WTC11 (cell line): ENCODE data around the gene ZNF664. TPM values are rescaled to one million over a fixed set of nuclear protein-coding genes. Genes with fewer than 3 reads are reported as not detected.

ENCODE experiments used
- CREB1 ChIP-seq: sonication (generic); formaldehyde crosslinking; IDR thresholded peaks from 2 replicates; pipeline ENCODE4 v1.8.0; 2023; ENCODE audit warnings: mild to moderate bottlenecking, missing genetic modification reagents
- E2F4 ChIP-seq: sonication (generic); formaldehyde crosslinking; IDR thresholded peaks from 2 replicates; pipeline ENCODE4 v1.8.1; 2022; ENCODE audit warnings: low read depth, mild to moderate bottlenecking, moderate library complexity, missing genetic modification reagents, borderline replicate concordance
- ETV6 ChIP-seq: sonication (generic); formaldehyde crosslinking; IDR thresholded peaks from 2 replicates; pipeline ENCODE4 v1.8.1; 2022; ENCODE audit warnings: mild to moderate bottlenecking, missing genetic modification reagents
- FOXP1 ChIP-seq: sonication (generic); formaldehyde crosslinking; IDR thresholded peaks from 2 replicates; pipeline ENCODE4 v1.8.0; 2022; ENCODE audit warnings: missing genetic modification reagents, mild to moderate bottlenecking, moderate library complexity, borderline replicate concordance
- GRHL2 ChIP-seq: fragments of 250-450 bp; sonication (Bioruptor Pico); IDR thresholded peaks from 2 replicates; pipeline ENCODE4 v1.8.0; 2022; ENCODE audit warnings: mild to moderate bottlenecking, moderate library complexity; ENCODE audit not compliant: insufficient replicate concordance, severe bottlenecking
- GTF2I ChIP-seq: fragments of 250-450 bp; sonication (Bioruptor Pico); conservative IDR thresholded peaks from 2 replicates; pipeline ENCODE4 v1.4.0; 2021; ENCODE audit warnings: mild to moderate bottlenecking
- JUN ChIP-seq: sonication (generic); formaldehyde crosslinking; IDR thresholded peaks from 2 replicates; pipeline ENCODE4 v1.8.0; 2023; ENCODE audit warnings: mild to moderate bottlenecking, missing genetic modification reagents
- MLX ChIP-seq: sonication (generic); formaldehyde crosslinking; IDR thresholded peaks from 2 replicates; pipeline ENCODE4 v1.8.1; 2023; ENCODE audit warnings: mild to moderate bottlenecking, missing genetic modification reagents, moderate library complexity
- MXD4 ChIP-seq: fragments of 250-450 bp; sonication (Bioruptor Pico); IDR thresholded peaks from 2 replicates; pipeline ENCODE4 v1.8.0; 2021; ENCODE audit warnings: mild to moderate bottlenecking, moderate library complexity, borderline replicate concordance
- MYBL2 ChIP-seq: sonication (generic); formaldehyde crosslinking; IDR thresholded peaks from 2 replicates; pipeline ENCODE4 v1.8.1; 2023; ENCODE audit warnings: mild to moderate bottlenecking, moderate library complexity, missing genetic modification reagents
- NFE2L1 ChIP-seq: sonication (generic); formaldehyde crosslinking; IDR thresholded peaks from 2 replicates; pipeline ENCODE4 v1.8.1; 2023; ENCODE audit warnings: missing genetic modification reagents
- OVOL2 ChIP-seq: fragments of 250-450 bp; sonication (Bioruptor Pico); IDR thresholded peaks from 2 replicates; pipeline ENCODE4 v1.9.0; 2021; ENCODE audit warnings: mild to moderate bottlenecking, borderline replicate concordance
- SMAD3 ChIP-seq: sonication (generic); formaldehyde crosslinking; IDR thresholded peaks from 2 replicates; pipeline ENCODE4 v1.8.0; 2022; ENCODE audit warnings: missing genetic modification reagents, mild to moderate bottlenecking, borderline replicate concordance
- SP1 ChIP-seq: sonication (generic); formaldehyde crosslinking; conservative IDR thresholded peaks from 2 replicates; pipeline ENCODE4 v1.8.1; 2022; ENCODE audit warnings: missing genetic modification reagents
- TP53 ChIP-seq: sonication (generic); formaldehyde crosslinking; IDR thresholded peaks from 2 replicates; pipeline ENCODE4 v1.8.1; 2023; ENCODE audit warnings: mild to moderate bottlenecking, missing genetic modification reagents
- ZNF121 ChIP-seq: sonication (generic); formaldehyde crosslinking; IDR thresholded peaks from 2 replicates; pipeline ENCODE4 v1.8.0; 2023; ENCODE audit warnings: missing genetic modification reagents
- ZNF281 ChIP-seq: sonication (generic); formaldehyde crosslinking; IDR thresholded peaks from 2 replicates; pipeline ENCODE4 v1.8.0; 2023; ENCODE audit warnings: mild to moderate bottlenecking, missing genetic modification reagents
- ZNF317 ChIP-seq: sonication (generic); formaldehyde crosslinking; IDR thresholded peaks from 2 replicates; pipeline ENCODE4 v1.8.1; 2023; ENCODE audit warnings: low read depth, mild to moderate bottlenecking, moderate library complexity, missing genetic modification reagents, borderline replicate concordance
- ZNF396 ChIP-seq: fragments of 250-450 bp; sonication (Bioruptor Pico); IDR thresholded peaks from 2 replicates; pipeline ENCODE4 v1.8.0; 2021; ENCODE audit warnings: mild to moderate bottlenecking, moderate library complexity, borderline replicate concordance
- ZNF532 ChIP-seq: fragments of 250-450 bp; sonication (Bioruptor Pico); IDR thresholded peaks from 2 replicates; pipeline ENCODE4 v1.9.0; 2021; ENCODE audit warnings: mild to moderate bottlenecking, borderline replicate concordance
- ZNF671 ChIP-seq: fragments of 250-450 bp; sonication (Bioruptor Pico); IDR thresholded peaks from 2 replicates; pipeline ENCODE4 v1.8.0; 2021; ENCODE audit warnings: mild to moderate bottlenecking
- total RNA-seq: library from RNA; stranded (reverse); gene quantifications from 3 replicates; pipeline ENCODE4 v1.2.3, GENCODE V29; 2021
- TF ChIP-seq, protein P1 (sequence below): sonication (generic); formaldehyde crosslinking; conservative IDR thresholded peaks from 2 replicates; pipeline ENCODE4 v1.8.1; 2022; ENCODE audit warnings: mild to moderate bottlenecking, missing genetic modification reagents
- TF ChIP-seq, protein P2 (sequence below): sonication (generic); formaldehyde crosslinking; conservative IDR thresholded peaks from 2 replicates; pipeline ENCODE4 v1.8.1; 2023; ENCODE audit warnings: mild to moderate bottlenecking, low read depth, missing genetic modification reagents, moderate library complexity
- TF ChIP-seq, protein P3 (sequence below): sonication (generic); formaldehyde crosslinking; IDR thresholded peaks from 2 replicates; pipeline ENCODE4 v1.8.1; 2023; ENCODE audit warnings: mild to moderate bottlenecking, missing genetic modification reagents

The ZNF664 gene
- total RNA-seq, 1 experiment from 2014 or later: 61.7 TPM

GRCh38 chr12:123971770-123972456 is 1.1 kb upstream of the ZNF664 start (continued):
- TF ChIP-seq MYBL2 (no peak), ZNF281 (CRISPR knock-in tag) (no peak), CREB1 (CRISPR knock-in tag) (peak; percentile 55; the same call in 1 of the 2 replicates), TP53 (CRISPR knock-in tag) (no peak), ZNF396 (CRISPR knock-in tag) (no peak), ZNF671 (no peak), JUN (no peak), SP1 (CRISPR knock-in tag) (peak; percentile 32; the same call in 1 of the 2 replicates), ZNF121 (CRISPR knock-in tag) (no peak), OVOL2 (CRISPR knock-in tag) (no peak), MXD4 (CRISPR knock-in tag) (no peak), SMAD3 (CRISPR knock-in tag) (no peak), NFE2L1 (CRISPR knock-in tag) (no peak), GRHL2 (CRISPR knock-in tag) (no peak), FOXP1 (CRISPR knock-in tag) (peak; percentile 82), E2F4 (CRISPR knock-in tag) (no peak), ZNF532 (CRISPR knock-in tag) (no peak), ETV6 (peak; percentile 51; the same call in 1 of the 2 replicates), MLX (CRISPR knock-in tag) (no peak), GTF2I (CRISPR knock-in tag) (no peak), ZNF317 (CRISPR knock-in tag) (no peak)
- TF ChIP-seq, protein P1, sequence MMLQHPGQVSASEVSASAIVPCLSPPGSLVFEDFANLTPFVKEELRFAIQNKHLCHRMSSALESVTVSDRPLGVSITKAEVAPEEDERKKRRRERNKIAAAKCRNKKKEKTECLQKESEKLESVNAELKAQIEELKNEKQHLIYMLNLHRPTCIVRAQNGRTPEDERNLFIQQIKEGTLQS (CRISPR knock-in tag): no peak
- TF ChIP-seq, protein P2, sequence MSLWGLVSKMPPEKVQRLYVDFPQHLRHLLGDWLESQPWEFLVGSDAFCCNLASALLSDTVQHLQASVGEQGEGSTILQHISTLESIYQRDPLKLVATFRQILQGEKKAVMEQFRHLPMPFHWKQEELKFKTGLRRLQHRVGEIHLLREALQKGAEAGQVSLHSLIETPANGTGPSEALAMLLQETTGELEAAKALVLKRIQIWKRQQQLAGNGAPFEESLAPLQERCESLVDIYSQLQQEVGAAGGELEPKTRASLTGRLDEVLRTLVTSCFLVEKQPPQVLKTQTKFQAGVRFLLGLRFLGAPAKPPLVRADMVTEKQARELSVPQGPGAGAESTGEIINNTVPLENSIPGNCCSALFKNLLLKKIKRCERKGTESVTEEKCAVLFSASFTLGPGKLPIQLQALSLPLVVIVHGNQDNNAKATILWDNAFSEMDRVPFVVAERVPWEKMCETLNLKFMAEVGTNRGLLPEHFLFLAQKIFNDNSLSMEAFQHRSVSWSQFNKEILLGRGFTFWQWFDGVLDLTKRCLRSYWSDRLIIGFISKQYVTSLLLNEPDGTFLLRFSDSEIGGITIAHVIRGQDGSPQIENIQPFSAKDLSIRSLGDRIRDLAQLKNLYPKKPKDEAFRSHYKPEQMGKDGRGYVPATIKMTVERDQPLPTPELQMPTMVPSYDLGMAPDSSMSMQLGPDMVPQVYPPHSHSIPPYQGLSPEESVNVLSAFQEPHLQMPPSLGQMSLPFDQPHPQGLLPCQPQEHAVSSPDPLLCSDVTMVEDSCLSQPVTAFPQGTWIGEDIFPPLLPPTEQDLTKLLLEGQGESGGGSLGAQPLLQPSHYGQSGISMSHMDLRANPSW (CRISPR knock-in tag): no peak
- TF ChIP-seq, protein P3, sequence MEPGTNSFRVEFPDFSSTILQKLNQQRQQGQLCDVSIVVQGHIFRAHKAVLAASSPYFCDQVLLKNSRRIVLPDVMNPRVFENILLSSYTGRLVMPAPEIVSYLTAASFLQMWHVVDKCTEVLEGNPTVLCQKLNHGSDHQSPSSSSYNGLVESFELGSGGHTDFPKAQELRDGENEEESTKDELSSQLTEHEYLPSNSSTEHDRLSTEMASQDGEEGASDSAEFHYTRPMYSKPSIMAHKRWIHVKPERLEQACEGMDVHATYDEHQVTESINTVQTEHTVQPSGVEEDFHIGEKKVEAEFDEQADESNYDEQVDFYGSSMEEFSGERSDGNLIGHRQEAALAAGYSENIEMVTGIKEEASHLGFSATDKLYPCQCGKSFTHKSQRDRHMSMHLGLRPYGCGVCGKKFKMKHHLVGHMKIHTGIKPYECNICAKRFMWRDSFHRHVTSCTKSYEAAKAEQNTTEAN (CRISPR knock-in tag): 0 out of 2 replicates have a peak, but pooled peaks have one; percentile 46
